GM18508 (cell line): ENCODE measurements around the gene ZSCAN26.

ENCODE experiments used
- ATAC-seq: cut with Tn5 transposase; IDR thresholded peaks from one replicate; pipeline ENCODE4 v1.9.1; 2021; ENCODE audit warnings: moderate number of reproducible peaks; ENCODE audit not compliant: insufficient read depth, unreplicated experiment

ZSCAN26 gene

GRCh38 chr6:28266962-28267694 is at the start of gene ZSCAN26:
Gene ZSCAN26, plus strand, starts transcription at chr6:28267143. Its CDS starts 4,777 bp downstream, at chr6:28271920.
- ATAC-seq, result peak; percentile 74

- ATAC-seq, result no peak
Measured at GRCh38 chr6:28217890-28218289, 49.1 kb upstream of the ZSCAN26 start.

GRCh38 chr6:28218312-28219248 is 48.4 kb upstream of the ZSCAN26 start:
- no peak for ATAC-seq

GRCh38 chr6:28220257-28221133 is 46.4 kb upstream of the ZSCAN26 start:
- no peak for ATAC-seq

- no peak for ATAC-seq
Measured at GRCh38 chr6:28224131-28225055, 42.5 kb upstream of the ZSCAN26 start.

GRCh38 chr6:28225056-28225834 is 41.7 kb upstream of the ZSCAN26 start, which contains the start of gene ZSCAN9:
Gene ZSCAN9, plus strand, starts transcription at chr6:28225275. Its CDS starts 1,810 bp downstream, at chr6:28227085.
- peak; percentile 67 for ATAC-seq

GRCh38 chr6:28226460-28226859 is 40.5 kb upstream of the ZSCAN26 start:
- ATAC-seq, result no peak

GRCh38 chr6:28232785-28233184 is 34.2 kb upstream of the ZSCAN26 start:
- no peak for ATAC-seq

GRCh38 chr6:28235912-28236452 is 31.0 kb upstream of the ZSCAN26 start:
- no peak for ATAC-seq

- peak; percentile 63 for ATAC-seq
Measured at GRCh38 chr6:28239636-28240035, 27.3 kb upstream of the ZSCAN26 start.

- ATAC-seq, result no peak
Measured at GRCh38 chr6:28240471-28240870, 26.5 kb upstream of the ZSCAN26 start.

- no peak for ATAC-seq
Measured at GRCh38 chr6:28243946-28244345, 23.0 kb upstream of the ZSCAN26 start.

GRCh38 chr6:28245206-28245941 is 21.6 kb upstream of the ZSCAN26 start:
- no peak for ATAC-seq

GRCh38 chr6:28248916-28249315 is 18.0 kb upstream of the ZSCAN26 start:
- ATAC-seq, result no peak

GRCh38 chr6:28250747-28251146 is 16.2 kb upstream of the ZSCAN26 start:
- no peak for ATAC-seq

- ATAC-seq, result no peak
Measured at GRCh38 chr6:28251661-28252008, 15.3 kb upstream of the ZSCAN26 start.
